ENCODE results near the gene ACACA.

The ACACA gene

GRCh38 chr17:37054894-37055293 is 351.7 kb downstream of the ACACA start:
- no peak for TF ChIP-seq POLR2A (IDR thresholded peaks at IDR 0.05; ENCODE audit: low read depth, low read length)
- TF ChIP-seq TAF1 (IDR thresholded peaks at IDR 0.05; ENCODE audit: low read depth, low read length) = no peak
- no peak for TF ChIP-seq SPI1 (IDR thresholded peaks at IDR 0.05; ENCODE audit: low read depth, low read length)
- no peak for TF ChIP-seq POU2F2 (IDR thresholded peaks at IDR 0.05; ENCODE audit: low read depth, low read length)
- TF ChIP-seq PAX5 (IDR thresholded peaks at IDR 0.05; ENCODE audit: insufficient read depth, low read length, severe bottlenecking) = no peak
- no peak for TF ChIP-seq POLR2AphosphoS5 (IDR thresholded peaks at IDR 0.05; ENCODE audit: low read depth, low read length)
- FAIRE-seq (no peak), DNase-seq (ENCODE audit: insufficient read length, low spot score) (no peak)

GRCh38 chr17:37052450-37052849 is 354.2 kb downstream of the ACACA start:
- DNase-seq (ENCODE audit: insufficient read length, low spot score) (no peak), FAIRE-seq (no peak)
- no peak for TF ChIP-seq POLR2A (IDR thresholded peaks at IDR 0.05; ENCODE audit: low read depth, low read length)
- TF ChIP-seq PAX5 (IDR thresholded peaks at IDR 0.05; ENCODE audit: insufficient read depth, low read length, severe bottlenecking) = no peak
- TF ChIP-seq POLR2AphosphoS5 (IDR thresholded peaks at IDR 0.05; ENCODE audit: low read depth, low read length) = no peak
- no peak for TF ChIP-seq SPI1 (IDR thresholded peaks at IDR 0.05; ENCODE audit: low read depth, low read length)
- no peak for TF ChIP-seq TAF1 (IDR thresholded peaks at IDR 0.05; ENCODE audit: low read depth, low read length)
- TF ChIP-seq POU2F2 (IDR thresholded peaks at IDR 0.05; ENCODE audit: low read depth, low read length) = no peak

- FAIRE-seq (no peak), DNase-seq (ENCODE audit: insufficient read length, low spot score) (no peak)
- TF ChIP-seq PAX5 (IDR thresholded peaks at IDR 0.05; ENCODE audit: insufficient read depth, low read length, severe bottlenecking) (no peak), SPI1 (IDR thresholded peaks at IDR 0.05; ENCODE audit: low read depth, low read length) (no peak), POU2F2 (IDR thresholded peaks at IDR 0.05; ENCODE audit: low read depth, low read length) (no peak), POLR2AphosphoS5 (IDR thresholded peaks at IDR 0.05; ENCODE audit: low read depth, low read length) (no peak), TAF1 (IDR thresholded peaks at IDR 0.05; ENCODE audit: low read depth, low read length) (no peak), POLR2A (IDR thresholded peaks at IDR 0.05; ENCODE audit: low read depth, low read length) (no peak)
Measured at GRCh38 chr17:37051833-37052232, 354.8 kb downstream of the ACACA start.

GRCh38 chr17:37051381-37051780 is 355.3 kb downstream of the ACACA start:
- FAIRE-seq (no peak), DNase-seq (ENCODE audit: insufficient read length, low spot score) (no peak)
- TF ChIP-seq PAX5 (IDR thresholded peaks at IDR 0.05; ENCODE audit: insufficient read depth, low read length, severe bottlenecking) = no peak

GRCh38 chr17:37050920-37051319 is 355.7 kb downstream of the ACACA start:
- no peak for FAIRE-seq
- TF ChIP-seq POLR2A (IDR thresholded peaks at IDR 0.05; ENCODE audit: low read depth, low read length) (no peak), POU2F2 (IDR thresholded peaks at IDR 0.05; ENCODE audit: low read depth, low read length) (no peak), TAF1 (IDR thresholded peaks at IDR 0.05; ENCODE audit: low read depth, low read length) (no peak), PAX5 (IDR thresholded peaks at IDR 0.05; ENCODE audit: insufficient read depth, low read length, severe bottlenecking) (no peak), POLR2AphosphoS5 (IDR thresholded peaks at IDR 0.05; ENCODE audit: low read depth, low read length) (no peak), SPI1 (IDR thresholded peaks at IDR 0.05; ENCODE audit: low read depth, low read length) (no peak)
- DNase-seq (ENCODE audit: insufficient read length, low spot score) = no peak

GRCh38 chr17:37048811-37049210 is 357.8 kb downstream of the ACACA start:
- DNase-seq (ENCODE audit: insufficient read length, low spot score) (no peak), FAIRE-seq (no peak)
- TF ChIP-seq PAX5 (IDR thresholded peaks at IDR 0.05; ENCODE audit: insufficient read depth, low read length, severe bottlenecking) (no peak), POLR2AphosphoS5 (IDR thresholded peaks at IDR 0.05; ENCODE audit: low read depth, low read length) (no peak), POLR2A (IDR thresholded peaks at IDR 0.05; ENCODE audit: low read depth, low read length) (no peak), SPI1 (IDR thresholded peaks at IDR 0.05; ENCODE audit: low read depth, low read length) (no peak), TAF1 (IDR thresholded peaks at IDR 0.05; ENCODE audit: low read depth, low read length) (no peak), POU2F2 (IDR thresholded peaks at IDR 0.05; ENCODE audit: low read depth, low read length) (no peak)

GRCh38 chr17:37047631-37048104 is 359.0 kb downstream of the ACACA start:
- TF ChIP-seq TAF1 (IDR thresholded peaks at IDR 0.05; ENCODE audit: low read depth, low read length) (no peak), POU2F2 (IDR thresholded peaks at IDR 0.05; ENCODE audit: low read depth, low read length) (no peak), SPI1 (IDR thresholded peaks at IDR 0.05; ENCODE audit: low read depth, low read length) (no peak), POLR2AphosphoS5 (IDR thresholded peaks at IDR 0.05; ENCODE audit: low read depth, low read length) (no peak), PAX5 (IDR thresholded peaks at IDR 0.05; ENCODE audit: insufficient read depth, low read length, severe bottlenecking) (no peak), POLR2A (IDR thresholded peaks at IDR 0.05; ENCODE audit: low read depth, low read length) (no peak)
- DNase-seq (ENCODE audit: insufficient read length, low spot score) (peak; percentile 59), FAIRE-seq (no peak)

- TF ChIP-seq POLR2AphosphoS5 (IDR thresholded peaks at IDR 0.05; ENCODE audit: low read depth, low read length) (no peak), TAF1 (IDR thresholded peaks at IDR 0.05; ENCODE audit: low read depth, low read length) (no peak), SPI1 (IDR thresholded peaks at IDR 0.05; ENCODE audit: low read depth, low read length) (no peak), POLR2A (IDR thresholded peaks at IDR 0.05; ENCODE audit: low read depth, low read length) (no peak), PAX5 (IDR thresholded peaks at IDR 0.05; ENCODE audit: insufficient read depth, low read length, severe bottlenecking) (no peak), POU2F2 (IDR thresholded peaks at IDR 0.05; ENCODE audit: low read depth, low read length) (no peak)
- FAIRE-seq (no peak), DNase-seq (ENCODE audit: insufficient read length, low spot score) (no peak)
Measured at GRCh38 chr17:37045351-37045922, 361.2 kb downstream of the ACACA start.

GRCh38 chr17:37043201-37043600 is 363.4 kb downstream of the ACACA start:
- TF ChIP-seq TAF1 (IDR thresholded peaks at IDR 0.05; ENCODE audit: low read depth, low read length) (no peak), POLR2A (IDR thresholded peaks at IDR 0.05; ENCODE audit: low read depth, low read length) (no peak), SPI1 (IDR thresholded peaks at IDR 0.05; ENCODE audit: low read depth, low read length) (no peak), PAX5 (IDR thresholded peaks at IDR 0.05; ENCODE audit: insufficient read depth, low read length, severe bottlenecking) (no peak), POLR2AphosphoS5 (IDR thresholded peaks at IDR 0.05; ENCODE audit: low read depth, low read length) (no peak), POU2F2 (IDR thresholded peaks at IDR 0.05; ENCODE audit: low read depth, low read length) (no peak)
- FAIRE-seq (no peak), DNase-seq (ENCODE audit: insufficient read length, low spot score) (no peak)

GRCh38 chr17:37041932-37042331 is 364.7 kb downstream of the ACACA start:
- TF ChIP-seq PAX5 (IDR thresholded peaks at IDR 0.05; ENCODE audit: insufficient read depth, low read length, severe bottlenecking) (no peak), SPI1 (IDR thresholded peaks at IDR 0.05; ENCODE audit: low read depth, low read length) (no peak), POLR2AphosphoS5 (IDR thresholded peaks at IDR 0.05; ENCODE audit: low read depth, low read length) (no peak), POU2F2 (IDR thresholded peaks at IDR 0.05; ENCODE audit: low read depth, low read length) (no peak), POLR2A (IDR thresholded peaks at IDR 0.05; ENCODE audit: low read depth, low read length) (no peak), TAF1 (IDR thresholded peaks at IDR 0.05; ENCODE audit: low read depth, low read length) (no peak)
- no peak for DNase-seq (ENCODE audit: insufficient read length, low spot score)
- no peak for FAIRE-seq

Data from GM12891 (cell line).